Left lobe of liver (tissue), 2 donors: ENCODE measurements around the gene CSRP2. TPM values are rescaled to one million over a fixed set of nuclear protein-coding genes. Genes with fewer than 3 reads are reported as not detected.

Experiments
- ATAC-seq: fragments of 200-7000 bp; cut with Tn5 transposase; one replicate; pipeline ENCODE4 v1.9.1; 2020; ENCODE audit warnings: mild to moderate bottlenecking, moderate library complexity
- DNase-seq: peaks from one replicate; pipeline ENCODE4 v3.0.0-alpha.2; 2020; ENCODE audit warnings: low spot score
- total RNA-seq: library from RNA; stranded (reverse); gene quantifications from one replicate; pipeline ENCODE4 v1.2.1, GENCODE V29; 2021
- donor health status: DM: no; HTN: no; CAD: no; lungs with moderate emphysema.
- donor health status: DM: no; HTN: yes; CAD: no.

CSRP2 gene
- total RNA-seq, result 14.1 TPM

GRCh38 chr12:76878899-76879709, at the start of gene CSRP2:
TSS of gene CSRP2 (minus strand) at chr12:76879019. CDS start at chr12:76866260, 12,759 bp downstream.
- ATAC-seq (peak; percentile 96), DNase-seq (peak; percentile 96)

DNA sequence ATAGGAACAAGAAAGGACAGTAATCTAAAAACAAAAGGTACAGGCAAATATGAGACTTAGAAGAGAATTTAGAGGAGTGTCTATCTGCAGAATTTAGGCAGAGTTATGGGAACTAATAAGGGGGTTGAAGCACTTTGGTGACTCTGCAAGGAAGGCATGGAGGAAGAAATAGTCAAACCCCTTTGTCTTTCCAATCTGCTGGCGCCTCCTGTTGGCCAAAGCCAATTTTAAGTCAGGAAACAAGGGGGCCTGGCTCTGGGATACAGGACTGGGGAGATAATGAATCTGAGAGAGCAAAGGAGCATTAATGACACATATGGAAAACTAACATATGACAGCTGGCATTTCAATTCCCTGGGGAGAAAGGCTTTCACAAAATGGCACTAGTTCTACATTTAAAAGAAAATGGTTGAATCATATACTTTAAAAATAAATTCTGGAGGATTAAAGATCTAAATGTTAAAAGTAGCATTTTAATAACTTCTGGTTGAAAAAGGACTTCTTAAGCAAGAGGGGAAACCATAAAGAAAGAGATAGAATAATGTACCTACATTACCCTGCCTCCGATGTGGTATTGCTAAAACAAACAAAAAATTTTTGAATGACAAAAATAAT, 48.5 kb upstream of the CSRP2 start:
- ATAC-seq (peak; percentile 84), DNase-seq (peak; percentile 56)

- no peak for ATAC-seq
Observed at GRCh38 chr12:76925135-76925534, 46.3 kb upstream of the CSRP2 start.

GRCh38 chr12:76922866-76923265, 44.0 kb upstream of the CSRP2 start:
- DNase-seq (no peak), ATAC-seq (no peak)

More at GRCh38 chr12:76925135-76925534, 46.3 kb upstream of the CSRP2 start:
- DNase-seq, result no peak

DNA sequence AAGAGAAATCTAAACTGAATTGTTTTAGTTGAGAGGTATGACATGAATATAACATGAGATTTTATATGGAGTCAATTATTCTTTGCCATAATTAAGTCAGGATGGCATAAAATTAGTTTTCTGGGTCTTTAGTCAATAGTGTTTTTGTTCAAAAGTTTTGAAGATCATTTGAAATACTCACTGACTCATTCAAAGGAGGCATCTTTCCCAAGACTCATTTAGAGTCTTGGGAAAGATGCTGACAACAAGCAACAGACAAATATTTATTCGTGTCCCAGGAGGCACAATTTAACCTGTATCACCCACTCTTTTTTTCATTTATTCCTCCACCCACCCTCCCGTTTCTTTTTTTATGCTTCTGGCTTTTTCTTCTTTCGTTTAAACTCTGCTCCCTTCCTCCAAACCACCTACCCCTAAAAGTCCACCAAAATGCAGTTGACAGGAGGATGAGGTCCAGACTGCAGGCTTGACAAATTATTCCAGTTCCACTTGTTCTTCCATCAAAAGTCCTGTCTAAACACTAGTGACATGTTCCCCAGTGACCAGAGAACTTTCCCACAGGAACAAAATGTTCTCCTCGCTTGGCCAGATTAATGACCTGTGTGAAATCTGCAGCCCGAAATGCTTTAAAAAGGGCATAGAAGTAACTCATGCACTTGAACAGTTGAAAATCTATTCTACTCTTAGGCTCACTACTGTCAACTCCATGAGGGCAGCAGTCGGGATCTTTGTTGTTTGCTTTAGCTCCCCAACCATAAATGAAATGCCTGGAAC, 43.3 kb upstream of the CSRP2 start:
- DNase-seq (no peak), ATAC-seq (no peak)

- no peak for DNase-seq
- no peak for ATAC-seq
Observed at GRCh38 chr12:76921100-76921471, 42.3 kb upstream of the CSRP2 start.

- ATAC-seq, result no peak
- DNase-seq, result no peak
Observed at GRCh38 chr12:76920172-76921099, 41.6 kb upstream of the CSRP2 start.

GRCh38 chr12:76919383-76920171, 40.8 kb upstream of the CSRP2 start:
- peak; percentile 86 for ATAC-seq
- no peak for DNase-seq

DNA sequence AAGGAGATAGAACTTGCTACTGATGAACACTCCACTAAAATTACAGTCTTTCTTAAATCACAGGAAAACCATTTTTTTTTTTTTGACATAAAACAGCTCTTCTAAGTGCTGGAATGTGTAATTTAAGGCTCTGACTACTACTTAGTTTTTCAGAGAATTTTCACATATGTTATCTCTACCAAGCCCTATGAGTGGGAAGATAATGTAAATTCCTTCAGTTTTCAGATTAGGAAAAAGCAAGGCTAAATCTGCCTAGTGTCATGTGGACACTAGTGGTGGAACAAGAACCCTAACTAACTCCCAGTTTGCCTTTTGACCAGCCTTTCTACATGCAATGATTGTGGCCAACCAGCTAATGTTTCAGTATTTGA, 37.3 kb upstream of the CSRP2 start:
- no peak for DNase-seq

DNA sequence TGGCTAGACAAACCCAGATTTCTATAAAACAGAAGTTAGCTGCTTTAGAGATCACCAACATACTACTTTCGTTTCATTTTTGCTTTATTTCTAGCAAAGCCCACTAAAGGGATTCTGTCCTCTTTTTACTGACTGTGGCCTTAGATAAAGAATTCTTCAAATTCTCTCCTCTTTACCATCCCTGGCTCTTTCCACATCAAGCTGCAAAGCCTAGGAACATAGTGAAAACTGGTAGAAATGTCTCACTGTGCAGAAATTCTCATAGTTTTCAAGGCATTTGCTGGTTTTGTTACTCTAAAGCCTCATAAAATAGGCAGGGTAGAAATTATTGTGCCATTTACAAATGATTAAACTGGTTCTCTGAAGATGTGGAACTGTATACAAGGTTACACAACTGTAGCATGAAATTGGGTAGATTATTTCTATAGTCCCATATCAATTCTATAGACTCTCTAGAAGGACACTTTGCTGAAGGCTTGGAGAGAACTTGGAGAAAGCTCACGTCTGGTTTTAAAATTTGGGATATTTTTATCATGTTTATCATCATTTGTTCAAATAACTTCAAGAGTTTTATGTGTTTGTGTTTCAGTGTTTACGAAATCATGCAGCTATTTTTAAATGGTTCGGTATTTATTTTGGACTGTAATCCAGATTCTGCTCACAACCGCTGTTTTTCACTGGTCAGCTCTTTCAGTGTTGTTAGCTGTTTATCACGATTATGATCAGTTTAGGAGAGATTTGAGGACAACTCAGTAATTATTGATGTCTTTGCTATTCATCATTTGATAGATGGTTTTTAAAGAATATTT, 36.7 kb upstream of the CSRP2 start:
- ATAC-seq (peak; percentile 80), DNase-seq (no peak)

More for the DNA sequence above, 37.3 kb upstream of the CSRP2 start:
- peak; percentile 47 for ATAC-seq

- no peak for ATAC-seq
- DNase-seq, result no peak
Observed at GRCh38 chr12:76914102-76914859, 35.5 kb upstream of the CSRP2 start.

DNA sequence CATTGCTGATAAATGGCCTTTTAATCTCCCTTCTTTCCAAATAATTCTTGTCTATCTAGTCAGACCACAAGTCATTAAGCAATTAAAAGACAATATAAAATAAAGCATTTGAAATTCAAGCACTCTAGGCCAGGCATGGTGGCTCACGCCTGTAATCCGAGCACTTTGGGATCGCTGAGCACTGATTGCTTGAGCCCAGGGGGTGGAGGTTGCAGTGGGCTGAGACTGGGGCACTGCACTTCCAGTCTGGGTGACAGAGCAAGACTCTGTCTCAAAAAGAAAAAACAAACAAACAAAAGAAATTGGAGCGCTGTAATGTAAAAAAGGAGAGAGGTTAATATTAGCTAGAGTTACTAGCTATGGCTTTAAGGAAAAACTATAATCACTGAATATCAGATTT, 30.5 kb upstream of the CSRP2 start:
- DNase-seq, result no peak
- ATAC-seq, result no peak

GRCh38 chr12:76908303-76909017, 29.6 kb upstream of the CSRP2 start:
- DNase-seq (no peak), ATAC-seq (no peak)

GRCh38 chr12:76901628-76902380, 23.0 kb upstream of the CSRP2 start:
- DNase-seq, result no peak
- ATAC-seq, result no peak

DNA sequence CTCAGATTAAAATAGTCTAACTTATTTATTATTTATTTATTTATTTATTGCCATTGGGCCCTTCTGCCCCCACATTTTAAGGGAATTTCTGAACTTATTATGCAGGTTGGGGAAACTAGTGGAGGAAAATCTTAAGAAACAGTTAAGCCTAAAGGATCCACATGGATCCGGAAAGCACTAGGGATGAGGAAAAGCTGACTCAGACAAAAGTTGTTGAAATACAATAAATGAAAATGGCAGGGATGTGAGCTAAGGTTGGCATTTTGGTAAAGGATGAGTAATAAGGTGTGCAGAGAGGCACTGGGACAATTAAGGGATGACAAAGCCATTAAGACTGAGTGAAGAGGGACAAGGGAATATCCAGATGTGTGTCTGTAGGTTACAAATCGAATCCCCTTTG, 20.7 kb upstream of the CSRP2 start:
- ATAC-seq (no peak), DNase-seq (no peak)

DNA sequence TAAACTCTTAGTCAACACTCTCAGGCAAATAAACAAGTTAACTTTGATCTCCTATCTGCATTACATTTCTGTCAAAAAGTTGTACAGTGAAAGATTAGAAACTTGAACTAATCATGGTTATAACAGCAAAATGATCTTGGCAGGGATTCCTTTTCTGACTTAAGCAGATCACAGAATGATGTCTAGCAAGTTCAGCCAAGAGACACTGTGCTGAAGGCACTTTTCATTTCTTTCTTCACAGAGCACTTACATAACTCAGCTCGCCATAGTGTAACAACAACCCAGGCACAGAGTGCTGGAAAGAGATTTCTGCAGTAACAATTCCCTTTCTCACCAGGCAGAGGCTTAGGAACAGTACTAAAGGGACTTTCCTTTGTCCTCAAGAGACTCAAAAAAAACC, 19.6 kb upstream of the CSRP2 start:
- DNase-seq, result no peak
- ATAC-seq, result no peak

GRCh38 chr12:76896274-76896673, 17.5 kb upstream of the CSRP2 start:
- no peak for ATAC-seq
- DNase-seq, result no peak
